ENCODE results near the gene SYT9.

The SYT9 gene

DNA sequence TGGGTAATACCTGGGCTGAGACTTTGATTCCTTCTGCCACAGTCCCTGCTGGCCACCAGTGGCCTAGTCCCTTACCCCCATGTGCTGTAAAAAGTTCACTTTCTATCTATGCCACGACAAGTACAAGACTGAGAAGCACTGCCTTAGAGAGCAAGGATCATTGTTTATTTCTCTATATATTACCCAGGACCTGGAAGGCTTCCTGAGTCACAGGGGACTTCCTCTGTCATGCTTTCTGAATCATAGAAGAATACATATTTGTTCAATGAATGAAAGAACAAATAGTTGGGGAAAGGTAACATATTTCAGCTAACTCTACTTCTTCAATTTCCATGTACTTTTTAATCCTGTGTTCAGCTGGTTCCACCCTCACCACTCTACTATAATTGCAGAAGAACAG is 5.5 kb upstream of the SYT9 start:
- no peak for DNase-seq (ENCODE audit: insufficient read length, low spot score)
- no peak for FAIRE-seq
- no peak for TF ChIP-seq POLR2A (IDR thresholded peaks at IDR 0.05; ENCODE audit: low read depth, low read length)
- TF ChIP-seq SPI1 (IDR thresholded peaks at IDR 0.05; ENCODE audit: low read depth, low read length), result no peak
- TF ChIP-seq TAF1 (IDR thresholded peaks at IDR 0.05; ENCODE audit: low read depth, low read length), result no peak
- no peak for TF ChIP-seq PAX5 (IDR thresholded peaks at IDR 0.05; ENCODE audit: insufficient read depth, low read length, severe bottlenecking)
- TF ChIP-seq POLR2AphosphoS5 (IDR thresholded peaks at IDR 0.05; ENCODE audit: low read depth, low read length), result no peak
- TF ChIP-seq POU2F2 (IDR thresholded peaks at IDR 0.05; ENCODE audit: low read depth, low read length), result no peak

DNA sequence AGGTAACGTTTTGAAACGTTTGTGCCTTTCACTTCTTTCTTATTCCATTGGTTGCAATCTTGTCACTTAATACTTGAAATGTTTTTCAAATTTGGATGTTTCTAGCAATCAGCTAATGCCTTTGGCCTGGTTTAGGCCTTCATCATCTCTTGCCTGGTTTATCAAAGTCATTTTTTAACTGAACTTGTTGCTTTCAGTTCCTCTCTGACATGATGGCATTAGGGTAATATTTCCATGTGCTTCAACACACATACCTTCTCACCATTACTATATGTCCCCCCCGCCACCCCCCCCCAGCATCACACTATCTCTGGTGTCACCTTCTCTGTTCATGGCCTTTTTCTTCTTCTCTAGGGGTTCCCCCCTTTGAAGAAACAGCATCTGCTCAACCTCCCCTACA is 1.5 kb upstream of the SYT9 start:
- DNase-seq (ENCODE audit: insufficient read length, low spot score) (no peak), FAIRE-seq (no peak)
- TF ChIP-seq POU2F2 (IDR thresholded peaks at IDR 0.05; ENCODE audit: low read depth, low read length) (no peak), SPI1 (IDR thresholded peaks at IDR 0.05; ENCODE audit: low read depth, low read length) (peak; percentile 68)

DNA sequence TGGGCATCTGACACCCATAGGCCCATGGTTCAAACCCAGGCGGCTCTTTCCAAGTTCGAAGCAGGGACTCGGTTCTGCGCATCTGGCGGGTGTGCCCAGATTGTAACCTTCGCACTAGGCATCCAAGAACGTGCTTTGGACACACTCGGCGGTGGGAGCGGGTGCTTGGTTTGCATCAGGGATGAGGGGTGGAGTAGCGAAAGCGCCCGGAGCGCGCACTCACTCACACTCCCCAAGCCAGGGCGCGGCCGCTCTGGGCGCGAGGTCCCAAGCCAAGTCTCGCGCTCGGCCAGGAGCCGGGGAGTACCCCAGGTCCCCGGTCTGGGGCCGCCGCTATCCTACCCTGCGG is 243 bp upstream of the SYT9 start:
- FAIRE-seq, result no peak

DNA sequence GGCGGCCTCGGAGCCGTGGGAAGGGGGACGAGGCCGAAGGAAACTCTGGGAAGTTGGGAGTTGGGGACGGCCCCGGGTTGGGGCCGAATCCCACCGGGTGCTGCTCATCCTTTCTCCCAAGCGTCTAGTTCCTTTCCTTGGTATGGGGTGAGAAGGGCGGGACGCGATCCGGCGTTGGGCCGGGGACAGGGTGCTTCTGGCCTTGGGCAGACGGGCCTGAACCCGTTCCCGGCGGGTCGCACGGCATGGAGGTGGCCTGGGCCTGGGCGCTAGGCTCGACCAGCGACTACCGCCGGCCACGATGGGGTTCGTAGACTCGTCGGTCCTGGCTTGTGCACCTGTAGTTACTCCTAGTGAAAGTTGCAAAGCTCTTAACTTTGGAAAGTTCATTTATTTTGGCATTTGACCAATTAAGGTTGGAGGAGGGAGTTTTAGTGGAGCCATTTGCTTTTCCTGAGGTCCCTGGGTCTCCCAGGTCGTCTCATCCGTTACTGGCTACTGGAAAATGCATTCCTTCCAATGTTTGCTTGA is 1.0 kb downstream of the SYT9 start:
- no peak for TF ChIP-seq TAF1 (IDR thresholded peaks at IDR 0.05; ENCODE audit: low read depth, low read length)
- TF ChIP-seq POLR2A (IDR thresholded peaks at IDR 0.05; ENCODE audit: low read depth, low read length), result no peak
- no peak for TF ChIP-seq POU2F2 (IDR thresholded peaks at IDR 0.05; ENCODE audit: low read depth, low read length)
- TF ChIP-seq POLR2AphosphoS5 (IDR thresholded peaks at IDR 0.05; ENCODE audit: low read depth, low read length), result no peak
- TF ChIP-seq SPI1 (IDR thresholded peaks at IDR 0.05; ENCODE audit: low read depth, low read length), result no peak
- no peak for TF ChIP-seq PAX5 (IDR thresholded peaks at IDR 0.05; ENCODE audit: insufficient read depth, low read length, severe bottlenecking)
- DNase-seq (ENCODE audit: insufficient read length, low spot score) (no peak), FAIRE-seq (no peak)

More for the DNA sequence above, 243 bp upstream of the SYT9 start:
- TF ChIP-seq SPI1 (IDR thresholded peaks at IDR 0.05; ENCODE audit: low read depth, low read length), result no peak
- TF ChIP-seq POU2F2 (IDR thresholded peaks at IDR 0.05; ENCODE audit: low read depth, low read length), result no peak
- no peak for TF ChIP-seq PAX5 (IDR thresholded peaks at IDR 0.05; ENCODE audit: insufficient read depth, low read length, severe bottlenecking)
- no peak for TF ChIP-seq TAF1 (IDR thresholded peaks at IDR 0.05; ENCODE audit: low read depth, low read length)
- TF ChIP-seq POLR2A (IDR thresholded peaks at IDR 0.05; ENCODE audit: low read depth, low read length), result no peak
- no peak for TF ChIP-seq POLR2AphosphoS5 (IDR thresholded peaks at IDR 0.05; ENCODE audit: low read depth, low read length)
- no peak for DNase-seq (ENCODE audit: insufficient read length, low spot score)

DNA sequence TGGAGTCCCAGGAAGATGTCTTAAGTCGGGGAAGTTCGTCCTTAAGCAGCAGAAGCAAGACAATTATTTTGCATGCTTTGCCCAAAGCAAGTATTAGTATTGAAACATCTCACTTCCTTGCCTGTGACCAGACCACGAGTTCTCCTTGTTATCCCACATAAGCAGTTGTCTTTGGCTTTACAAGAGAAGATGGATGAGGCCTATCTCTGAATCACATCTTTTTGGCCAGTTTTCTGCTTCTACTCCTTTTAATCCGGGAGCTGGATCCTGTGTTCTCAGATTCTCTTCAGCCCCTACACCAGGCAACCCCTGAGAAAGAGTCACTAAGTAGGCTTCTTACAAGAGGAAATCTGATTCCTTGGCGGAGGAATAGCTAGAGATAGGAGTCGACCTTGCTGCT is 2.1 kb downstream of the SYT9 start:
- no peak for TF ChIP-seq TAF1 (IDR thresholded peaks at IDR 0.05; ENCODE audit: low read depth, low read length)
- no peak for TF ChIP-seq POU2F2 (IDR thresholded peaks at IDR 0.05; ENCODE audit: low read depth, low read length)
- DNase-seq (ENCODE audit: insufficient read length, low spot score) (no peak), FAIRE-seq (no peak)

DNA sequence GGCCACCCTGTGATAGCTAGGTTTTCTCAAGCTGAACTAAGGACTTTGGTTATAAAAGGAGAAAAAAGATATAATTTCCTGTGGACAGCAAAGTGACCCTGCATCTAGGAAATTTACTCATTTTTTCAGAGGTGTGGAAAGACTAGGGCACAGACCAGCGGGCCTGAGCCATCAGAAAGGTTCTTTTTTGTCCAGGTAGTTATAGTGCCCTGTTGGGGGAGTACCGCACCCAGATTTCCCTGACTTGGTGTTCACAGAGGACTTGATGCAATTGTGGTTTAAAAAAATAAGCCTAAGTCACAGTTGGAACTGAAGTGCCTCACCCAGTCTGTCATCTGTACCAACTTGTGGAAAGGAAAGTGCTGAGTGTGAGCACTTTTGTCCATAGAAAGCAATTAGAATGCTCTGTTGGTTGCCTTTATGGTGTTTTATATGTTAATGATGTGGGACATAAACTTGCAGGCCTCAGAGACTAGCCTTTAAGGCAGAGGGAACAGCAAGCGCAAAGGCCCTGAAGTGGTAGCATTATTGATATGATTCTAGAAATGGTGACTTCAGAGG is 3.1 kb downstream of the SYT9 start:
- FAIRE-seq (no peak), DNase-seq (ENCODE audit: insufficient read length, low spot score) (no peak)
- TF ChIP-seq POLR2AphosphoS5 (IDR thresholded peaks at IDR 0.05; ENCODE audit: low read depth, low read length) (no peak), PAX5 (IDR thresholded peaks at IDR 0.05; ENCODE audit: insufficient read depth, low read length, severe bottlenecking) (no peak), POLR2A (IDR thresholded peaks at IDR 0.05; ENCODE audit: low read depth, low read length) (no peak), TAF1 (IDR thresholded peaks at IDR 0.05; ENCODE audit: low read depth, low read length) (no peak), POU2F2 (IDR thresholded peaks at IDR 0.05; ENCODE audit: low read depth, low read length) (no peak), SPI1 (IDR thresholded peaks at IDR 0.05; ENCODE audit: low read depth, low read length) (no peak)

DNA sequence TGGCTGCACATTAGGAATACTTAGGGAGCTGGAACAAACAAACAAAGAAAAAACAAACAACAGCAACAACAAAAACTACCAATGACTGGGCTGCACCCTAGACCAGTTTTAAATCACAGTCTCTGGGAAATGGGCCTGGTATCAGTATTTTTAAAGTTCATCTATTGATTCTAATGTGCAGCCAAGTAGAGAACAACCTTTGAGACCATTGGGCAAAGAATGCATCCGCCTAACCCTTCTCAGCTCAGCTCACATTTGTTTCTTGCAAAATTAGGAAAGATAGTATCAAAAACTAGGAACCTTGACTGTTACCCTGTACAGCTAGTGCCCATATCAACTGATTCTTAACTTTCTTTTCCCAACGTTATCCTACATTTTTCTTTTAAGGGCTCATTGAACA is 5.2 kb downstream of the SYT9 start:
- FAIRE-seq, result no peak
- no peak for TF ChIP-seq TAF1 (IDR thresholded peaks at IDR 0.05; ENCODE audit: low read depth, low read length)
- no peak for TF ChIP-seq POLR2A (IDR thresholded peaks at IDR 0.05; ENCODE audit: low read depth, low read length)
- no peak for TF ChIP-seq PAX5 (IDR thresholded peaks at IDR 0.05; ENCODE audit: insufficient read depth, low read length, severe bottlenecking)
- no peak for TF ChIP-seq POU2F2 (IDR thresholded peaks at IDR 0.05; ENCODE audit: low read depth, low read length)
- no peak for TF ChIP-seq SPI1 (IDR thresholded peaks at IDR 0.05; ENCODE audit: low read depth, low read length)
- no peak for TF ChIP-seq POLR2AphosphoS5 (IDR thresholded peaks at IDR 0.05; ENCODE audit: low read depth, low read length)
- DNase-seq (ENCODE audit: insufficient read length, low spot score), result no peak

DNA sequence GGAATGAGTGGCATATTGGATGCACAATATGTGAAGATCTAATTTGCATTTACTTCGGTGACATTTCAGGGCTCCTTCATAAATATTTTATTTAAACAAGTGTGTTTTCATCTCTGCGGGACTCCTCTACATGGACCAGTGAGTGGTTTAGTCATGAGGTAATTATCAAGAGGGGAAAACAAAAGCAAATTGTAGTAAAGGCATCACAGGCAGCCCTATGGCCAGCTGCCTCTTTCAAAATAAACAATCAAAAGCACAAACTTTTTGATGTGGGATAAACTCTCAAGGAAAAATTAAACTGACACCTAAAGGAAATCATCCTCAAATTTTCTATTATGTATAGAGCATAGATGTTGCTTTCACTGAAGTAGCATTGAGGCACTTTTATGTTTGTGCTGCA is 6.0 kb downstream of the SYT9 start:
- no peak for DNase-seq (ENCODE audit: insufficient read length, low spot score)
- no peak for FAIRE-seq
- TF ChIP-seq POLR2A (IDR thresholded peaks at IDR 0.05; ENCODE audit: low read depth, low read length) (no peak), TAF1 (IDR thresholded peaks at IDR 0.05; ENCODE audit: low read depth, low read length) (no peak), PAX5 (IDR thresholded peaks at IDR 0.05; ENCODE audit: insufficient read depth, low read length, severe bottlenecking) (no peak), POU2F2 (IDR thresholded peaks at IDR 0.05; ENCODE audit: low read depth, low read length) (no peak), POLR2AphosphoS5 (IDR thresholded peaks at IDR 0.05; ENCODE audit: low read depth, low read length) (no peak), SPI1 (IDR thresholded peaks at IDR 0.05; ENCODE audit: low read depth, low read length) (no peak)

DNA sequence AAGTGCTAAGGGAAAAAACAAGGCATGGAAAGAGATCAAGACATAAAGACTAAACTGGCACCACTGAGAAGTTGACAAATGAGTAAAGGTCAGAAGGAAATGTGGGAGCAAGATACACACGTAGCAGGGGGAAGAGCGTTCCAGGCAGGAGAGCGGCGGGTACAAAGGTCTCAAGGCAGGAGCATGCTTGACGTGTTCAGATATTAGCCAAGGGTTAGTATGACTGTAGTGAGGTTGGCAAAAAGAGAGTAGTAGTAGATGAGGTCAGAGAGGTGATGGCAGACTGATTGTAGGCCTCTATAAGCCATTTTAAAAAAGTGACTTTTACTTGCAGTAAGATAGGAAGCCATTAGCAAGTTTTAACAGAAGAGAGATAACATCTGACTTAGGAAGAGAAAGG is 9.9 kb downstream of the SYT9 start:
- TF ChIP-seq SPI1 (IDR thresholded peaks at IDR 0.05; ENCODE audit: low read depth, low read length) (no peak), POLR2AphosphoS5 (IDR thresholded peaks at IDR 0.05; ENCODE audit: low read depth, low read length) (no peak), POLR2A (IDR thresholded peaks at IDR 0.05; ENCODE audit: low read depth, low read length) (no peak), PAX5 (IDR thresholded peaks at IDR 0.05; ENCODE audit: insufficient read depth, low read length, severe bottlenecking) (no peak), POU2F2 (IDR thresholded peaks at IDR 0.05; ENCODE audit: low read depth, low read length) (no peak), TAF1 (IDR thresholded peaks at IDR 0.05; ENCODE audit: low read depth, low read length) (no peak)
- FAIRE-seq (no peak), DNase-seq (ENCODE audit: insufficient read length, low spot score) (no peak)

DNA sequence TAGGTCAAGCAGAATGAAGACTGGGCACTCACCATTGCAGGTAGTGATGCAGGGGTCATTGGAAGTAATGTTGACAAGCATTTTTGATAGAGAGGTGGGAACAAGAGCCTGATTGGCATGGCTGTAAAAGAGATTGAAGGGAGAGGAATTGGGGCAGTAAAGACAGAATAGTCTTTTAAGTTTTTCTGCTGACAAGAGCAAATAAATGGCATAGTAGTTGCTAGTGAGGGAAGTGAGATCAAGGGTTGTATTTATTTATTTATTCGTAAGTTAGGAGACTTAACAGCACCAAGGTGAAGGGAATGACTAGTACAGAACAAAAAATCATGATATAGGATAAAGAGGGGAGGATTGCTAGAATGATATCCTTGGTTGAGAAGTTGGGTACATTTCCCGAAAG is 11.0 kb downstream of the SYT9 start:
- no peak for DNase-seq (ENCODE audit: insufficient read length, low spot score)
- FAIRE-seq, result no peak
- no peak for TF ChIP-seq POLR2AphosphoS5 (IDR thresholded peaks at IDR 0.05; ENCODE audit: low read depth, low read length)
- TF ChIP-seq POLR2A (IDR thresholded peaks at IDR 0.05; ENCODE audit: low read depth, low read length), result no peak
- TF ChIP-seq POU2F2 (IDR thresholded peaks at IDR 0.05; ENCODE audit: low read depth, low read length), result no peak
- no peak for TF ChIP-seq TAF1 (IDR thresholded peaks at IDR 0.05; ENCODE audit: low read depth, low read length)
- no peak for TF ChIP-seq SPI1 (IDR thresholded peaks at IDR 0.05; ENCODE audit: low read depth, low read length)
- no peak for TF ChIP-seq PAX5 (IDR thresholded peaks at IDR 0.05; ENCODE audit: insufficient read depth, low read length, severe bottlenecking)
